ENCODE results near the gene PDE10A.

PDE10A gene

GRCh38 chr6:165653607-165654006 is 9.4 kb downstream of the PDE10A start:
- no peak for DNase-seq

DNA sequence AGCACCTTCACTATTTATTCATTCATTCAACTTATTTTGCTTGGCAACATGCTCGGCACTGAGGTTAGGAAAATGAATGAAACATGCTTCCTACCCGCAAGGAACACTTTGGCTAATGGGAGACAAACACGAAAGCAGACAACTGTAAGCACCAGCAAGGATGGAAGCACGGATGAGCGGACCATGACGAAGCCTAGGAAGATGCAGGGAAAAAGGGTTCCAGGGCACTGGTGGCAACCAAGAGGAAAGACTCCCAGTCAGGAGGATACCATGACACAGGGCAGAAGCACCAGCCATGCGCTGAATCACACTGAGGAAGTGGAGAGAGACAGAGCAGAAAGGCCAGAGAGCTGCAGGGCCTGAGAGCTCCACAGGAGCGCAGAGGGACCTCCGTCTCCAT is 9.8 kb downstream of the PDE10A start:
- no peak for DNase-seq

- DNase-seq: no peak
Observed at GRCh38 chr6:165652766-165653165, 10.3 kb downstream of the PDE10A start.

DNA sequence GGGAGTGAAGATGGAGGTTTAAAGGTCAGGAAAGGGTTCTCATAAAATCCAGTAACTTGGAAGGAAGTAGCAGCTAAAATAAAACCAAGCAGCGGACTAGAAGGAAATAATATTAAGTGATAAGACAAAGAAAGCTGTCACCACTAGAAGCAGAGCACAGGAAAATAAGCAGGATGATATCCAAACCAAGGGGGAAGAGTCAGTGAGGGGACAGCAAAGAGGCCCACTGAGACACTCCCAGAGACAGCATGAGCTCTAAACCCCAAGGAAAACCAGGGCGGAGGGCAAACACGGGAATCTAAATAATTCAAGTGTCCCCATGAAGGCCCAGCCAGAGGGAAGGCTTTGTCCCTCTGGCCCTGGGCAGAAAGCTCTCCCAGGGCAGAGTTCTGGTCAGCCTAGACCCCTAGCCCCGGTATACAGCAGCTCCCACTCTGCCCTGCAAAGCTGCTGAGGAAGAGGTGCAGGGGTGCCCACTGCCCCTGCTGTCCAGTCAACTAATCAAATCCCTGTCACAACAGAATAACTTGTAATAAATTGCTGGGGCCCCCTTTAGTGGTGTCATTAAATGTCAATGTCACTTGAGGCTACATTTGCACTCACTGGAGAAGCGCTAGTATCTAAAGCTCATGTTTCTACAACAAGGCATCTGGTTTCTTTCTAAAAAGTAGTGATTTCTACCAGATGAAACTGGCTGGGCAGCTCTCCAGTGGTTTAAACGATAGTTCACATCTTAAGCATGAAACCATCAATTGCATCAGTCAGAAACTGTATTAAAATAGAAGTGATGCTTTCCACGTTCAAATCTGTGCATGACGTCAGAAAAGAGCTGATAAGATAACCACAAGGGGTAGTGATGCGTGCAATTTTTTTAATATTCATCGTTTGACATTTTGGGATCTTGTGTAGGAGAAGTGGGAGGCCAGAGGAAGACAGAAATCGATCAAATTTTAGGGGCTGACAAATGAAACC is 13.6 kb downstream of the PDE10A start:
- DNase-seq: no peak

- DNase-seq: no peak
Observed at GRCh38 chr6:165647041-165647440, 16.0 kb downstream of the PDE10A start.

DNA sequence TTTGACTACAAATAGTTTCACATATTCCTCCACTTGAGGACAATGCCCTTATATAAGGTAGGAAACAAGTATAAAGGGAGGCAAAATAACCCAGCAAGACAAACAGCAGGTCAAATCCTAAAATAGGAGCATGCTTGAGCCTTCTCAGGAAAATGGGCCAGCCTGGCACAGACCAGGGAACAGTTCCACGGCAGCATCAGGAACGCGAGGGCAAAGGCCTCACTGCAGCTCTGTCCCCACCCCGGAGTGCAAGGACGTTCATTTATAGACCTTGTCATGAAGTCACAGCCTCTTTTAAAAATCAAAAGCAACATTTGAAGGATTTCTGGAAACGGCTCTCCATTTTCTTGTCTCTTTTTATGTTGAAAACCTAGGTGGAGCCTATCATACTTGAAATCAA is 17.1 kb downstream of the PDE10A start:
- no peak for DNase-seq

DNA sequence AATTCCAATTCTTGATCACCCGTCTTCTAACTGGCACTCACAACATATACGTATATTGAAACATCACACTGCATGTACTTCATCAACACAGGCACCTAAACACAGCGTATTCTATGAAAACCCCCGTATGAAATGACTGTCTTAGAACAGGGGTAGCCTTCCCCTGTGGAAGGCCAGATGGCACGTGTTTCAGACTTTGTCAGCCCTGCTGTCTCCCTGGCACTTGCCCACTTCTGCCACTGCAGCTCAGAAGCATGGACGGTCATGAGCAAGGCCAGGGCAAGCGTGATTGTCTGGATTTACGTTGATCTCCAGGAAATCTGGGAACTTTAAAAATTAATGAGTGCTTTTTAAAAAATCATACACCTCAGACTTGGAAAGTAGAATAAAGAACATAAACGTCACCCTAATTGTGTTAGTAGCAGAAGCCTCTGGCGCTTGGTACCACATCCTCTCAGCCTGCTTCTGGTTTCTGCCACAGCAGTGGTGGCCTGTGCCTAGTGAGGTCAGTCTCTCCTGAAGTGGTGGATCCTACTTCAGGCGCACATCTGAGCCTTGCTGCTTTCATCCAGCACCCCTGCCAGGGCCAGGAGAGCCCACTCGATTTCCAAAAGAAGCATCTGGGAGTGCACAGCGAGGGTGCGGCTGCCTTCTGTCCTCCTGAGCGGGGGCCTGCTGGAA is 18.3 kb downstream of the PDE10A start:
- no peak for DNase-seq

GRCh38 chr6:165643015-165643414 is 20.0 kb downstream of the PDE10A start:
- DNase-seq: no peak

- no peak for DNase-seq
Observed at GRCh38 chr6:165641672-165642156, 21.3 kb downstream of the PDE10A start.

GRCh38 chr6:165640806-165641205 is 22.2 kb downstream of the PDE10A start:
- no peak for DNase-seq

GRCh38 chr6:165638530-165638929 is 24.5 kb downstream of the PDE10A start:
- no peak for DNase-seq

DNA sequence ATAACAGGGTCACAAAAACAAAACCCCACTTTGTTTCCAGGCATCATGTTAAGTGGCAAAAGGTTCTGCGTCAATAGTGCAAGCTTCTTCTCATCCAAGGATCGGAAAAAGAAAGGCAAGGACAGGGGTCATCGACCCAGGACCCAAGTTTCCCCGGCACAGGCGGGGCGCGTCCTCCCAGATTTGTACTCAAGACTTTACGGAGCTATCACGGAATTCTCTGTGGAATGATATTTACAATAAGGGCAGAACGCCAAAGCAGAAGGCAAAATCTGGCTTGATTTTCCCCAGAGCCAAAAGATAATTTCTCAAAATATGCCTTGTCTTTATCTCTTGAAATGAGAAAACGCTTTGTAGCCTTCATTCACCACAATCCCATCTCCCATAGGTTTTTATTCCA is 25.5 kb downstream of the PDE10A start:
- DNase-seq: no peak

- DNase-seq: no peak
Observed at GRCh38 chr6:165636402-165637048, 26.5 kb downstream of the PDE10A start.

- no peak for DNase-seq
Observed at GRCh38 chr6:165635965-165636364, 27.1 kb downstream of the PDE10A start.

DNA sequence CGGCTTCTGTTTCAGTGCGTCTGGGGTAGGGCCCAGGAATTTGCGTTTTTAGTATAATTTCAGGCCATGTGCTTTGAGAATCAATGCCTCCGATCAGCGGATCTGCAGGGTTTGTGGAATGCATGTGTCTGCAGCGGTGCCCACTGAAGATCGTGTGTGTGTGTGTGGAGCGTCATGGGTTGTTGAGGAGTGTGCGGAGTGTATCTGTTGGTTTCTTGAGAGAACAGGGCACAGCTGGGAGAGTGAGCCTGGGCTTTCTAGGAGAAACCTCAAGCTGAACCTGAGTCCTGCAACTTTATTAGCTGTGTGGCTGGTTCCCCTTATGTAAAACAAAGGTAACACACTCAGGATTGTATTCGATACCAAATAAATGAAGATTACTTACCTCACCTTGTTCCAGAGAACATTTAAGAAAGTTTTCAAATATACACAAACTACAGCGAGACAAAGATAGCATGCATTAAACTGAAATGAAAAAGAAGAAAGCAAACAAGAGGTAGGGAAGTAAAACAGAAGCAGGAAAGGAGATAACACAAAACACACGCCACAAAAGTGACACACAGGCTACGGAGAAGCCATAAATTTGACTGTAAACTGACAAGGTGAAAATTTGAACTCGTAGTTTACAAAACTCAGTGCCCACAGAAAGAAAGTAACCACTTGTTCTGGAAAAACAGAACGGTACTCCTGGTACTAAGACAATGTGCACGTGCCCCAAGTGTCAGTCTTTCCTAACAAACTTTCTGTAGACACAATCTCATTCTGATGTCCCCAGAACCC is 28.8 kb downstream of the PDE10A start:
- no peak for DNase-seq

DNA sequence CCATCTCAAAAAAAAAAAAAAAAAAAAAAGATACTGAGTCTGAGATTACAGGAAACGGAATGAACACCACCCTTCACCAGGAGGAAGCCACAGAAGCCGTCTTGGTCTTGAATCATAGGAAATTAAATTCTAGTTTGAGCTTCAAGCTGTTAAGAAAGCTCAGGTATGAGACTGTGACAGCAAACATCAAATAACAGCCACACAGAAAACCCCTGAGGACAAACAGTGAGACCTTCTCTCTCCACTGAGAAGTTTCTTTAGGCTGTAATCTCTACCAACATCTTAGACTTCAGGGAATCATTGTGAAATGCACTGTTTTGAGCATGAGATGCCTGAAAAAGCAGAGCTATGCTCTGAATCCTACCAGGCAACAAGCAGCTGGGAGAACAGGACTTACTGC is 30.8 kb downstream of the PDE10A start:
- DNase-seq: no peak

DNA sequence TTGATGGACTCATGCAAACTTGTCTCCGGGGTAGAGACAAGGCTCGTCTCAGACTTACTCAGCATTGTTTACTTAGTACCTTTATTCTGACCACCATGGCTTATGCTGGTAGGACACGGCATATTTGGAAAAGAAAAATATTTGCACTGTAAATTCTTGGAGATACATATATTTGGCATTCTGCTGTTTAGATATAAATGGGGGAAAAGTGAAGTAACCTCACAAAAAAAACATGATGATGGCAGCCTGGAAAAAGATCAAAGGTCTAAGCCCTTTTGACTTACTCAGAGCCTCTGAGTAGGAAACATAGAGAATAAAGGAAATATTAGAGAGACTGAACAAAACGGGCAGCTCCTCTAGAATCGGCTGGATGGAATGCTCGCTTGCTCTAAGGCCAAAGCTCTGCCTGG is 32.5 kb downstream of the PDE10A start:
- DNase-seq: no peak

DNA sequence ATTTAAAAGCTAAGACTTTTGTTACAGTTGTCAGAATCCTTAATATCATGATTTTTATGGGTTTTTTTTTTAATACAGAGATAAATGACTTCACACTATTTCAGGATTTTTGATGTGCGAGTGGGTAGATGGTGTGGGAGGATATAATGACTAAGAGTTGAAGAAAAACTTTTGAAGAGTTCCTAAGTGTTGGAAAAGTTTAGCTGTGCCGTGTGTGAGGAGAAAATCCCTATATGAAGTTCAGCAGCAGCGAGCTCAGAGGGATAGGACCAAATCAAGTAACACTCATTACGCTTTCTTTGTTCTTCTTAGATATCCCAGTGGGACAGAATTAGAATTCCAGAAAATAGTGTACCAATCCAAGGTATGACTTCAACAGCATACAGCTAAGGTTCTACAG is 34.1 kb downstream of the PDE10A start:
- DNase-seq: no peak

DNA sequence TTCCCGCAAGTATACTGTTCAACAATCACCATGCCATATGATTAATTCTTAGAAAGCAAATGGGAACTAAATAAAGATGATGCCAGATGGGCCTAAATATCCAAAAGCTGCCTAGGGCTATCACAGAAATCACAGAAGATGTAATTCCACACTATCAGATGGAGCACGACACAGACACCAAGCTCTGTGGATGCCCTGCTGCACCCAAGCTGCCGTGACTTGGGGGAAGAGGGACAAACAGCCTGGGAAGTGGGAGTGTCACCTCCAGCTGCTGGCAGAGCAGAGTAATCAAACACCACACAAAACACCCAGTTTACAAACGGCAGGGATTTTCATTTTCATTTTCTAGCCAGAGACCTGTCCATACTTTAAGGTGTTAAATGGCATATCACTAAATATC is 35.7 kb downstream of the PDE10A start:
- DNase-seq: no peak

DNA sequence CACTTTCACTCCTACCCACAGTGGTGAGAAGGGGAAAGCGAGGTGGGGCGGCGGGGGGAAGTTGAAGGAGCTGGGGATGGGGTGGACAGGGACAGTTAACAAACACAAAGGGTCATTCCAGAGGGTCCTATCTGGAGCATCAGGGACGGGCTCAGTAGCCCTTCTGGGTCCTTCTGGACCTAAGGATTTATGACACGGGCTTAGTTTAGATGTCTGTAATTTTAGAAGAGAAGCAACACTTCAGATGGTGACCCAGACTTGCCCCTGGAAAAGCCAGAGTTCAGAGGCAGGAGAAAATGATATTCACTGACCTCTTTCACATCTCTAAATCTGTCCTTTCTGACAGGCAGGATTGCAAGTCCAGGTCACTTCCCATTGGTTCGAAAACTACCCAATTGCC is 36.3 kb downstream of the PDE10A start:
- DNase-seq: no peak

GRCh38 chr6:165624871-165625639 is 38.0 kb downstream of the PDE10A start:
- DNase-seq: no peak

GRCh38 chr6:165621940-165622339 is 41.1 kb downstream of the PDE10A start:
- no peak for DNase-seq
